Kidney epithelial cell (primary cell): ENCODE data around the gene HHAT. TPM values are rescaled to one million over a fixed set of nuclear protein-coding genes. Genes with fewer than 3 reads are reported as not detected.
A peak's percentile ranks its signal among the peaks of the same experiment; 100 is the strongest.

ENCODE experiments used
- DNase-seq: peaks from one replicate; pipeline ENCODE4 v3.0.0-alpha.2; 2010; ENCODE audit warnings: low read depth
- H3K27me3 ChIP-seq: 2 replicates; pipeline ENCODE4 v1.6.0; 2011; ENCODE audit warnings: low read length; ENCODE audit not compliant: control insufficient read depth, insufficient read depth
- H3K36me3 ChIP-seq: 2 replicates; pipeline ENCODE4 v1.5.1; 2011; ENCODE audit warnings: low read length; ENCODE audit not compliant: control insufficient read depth, insufficient read depth
- H3K4me3 ChIP-seq: 2 replicates; pipeline ENCODE4 v1.5.1; 2011; ENCODE audit warnings: low read depth, mild to moderate bottlenecking, control low read depth, low read length
- total RNA-seq: library from RNA; depleted of rRNA; stranded (reverse); fragments of >200 nt; gene quantifications from 2 replicates; pipeline ENCODE4 v1.2.3, GENCODE V29; 2015
- TF ChIP-seq, protein P1 (sequence below): IDR thresholded peaks from 2 replicates; pipeline ENCODE4 v1.5.1; 2011; ENCODE audit warnings: mild to moderate bottlenecking, moderate library complexity, low read length, control low read depth, inconsistent platforms; ENCODE audit not compliant: insufficient read depth, poor library complexity, severe bottlenecking

HHAT gene
- total RNA-seq, 1 donor from 2014 or later = 15.0 TPM

DNA sequence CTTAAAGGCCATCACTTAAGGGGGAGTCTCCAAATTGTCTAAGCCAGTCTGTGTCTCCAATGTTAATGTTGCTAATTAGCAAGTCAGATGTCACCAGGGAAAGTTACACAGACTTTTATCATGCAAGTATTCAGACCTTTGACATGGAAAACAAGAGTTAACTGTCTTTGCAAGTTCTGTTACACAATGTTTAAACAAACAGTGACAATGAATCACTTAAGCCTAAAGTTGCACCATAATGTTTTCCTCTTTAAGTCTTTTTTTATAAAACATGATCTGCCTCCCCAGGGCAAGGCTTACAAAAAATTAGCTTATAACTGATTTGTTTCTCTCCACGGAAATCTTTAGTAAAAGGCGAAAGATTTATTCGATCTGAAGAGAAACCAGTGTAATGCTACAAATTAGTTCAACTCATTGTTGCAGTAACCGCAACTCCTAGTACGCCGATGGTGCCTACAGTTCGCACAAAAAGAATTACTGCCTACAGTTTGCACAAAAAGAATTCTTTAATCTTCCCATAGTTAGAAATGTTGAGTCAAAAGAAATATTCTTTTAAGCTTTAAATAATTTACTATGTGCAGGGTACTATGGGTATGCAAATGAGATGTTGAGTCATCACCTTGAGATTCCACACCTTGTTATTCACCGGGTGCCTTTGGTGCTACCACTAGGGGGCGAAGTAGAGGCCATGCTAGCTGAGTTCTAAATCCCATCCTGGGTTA is 45.3 kb downstream of the HHAT start:
- Histone ChIP-seq H3K36me3 (no peaks in the 10 kb centered on the region), H3K27me3 (no peaks in the 10 kb centered on the region), H3K4me3 (no peak overlapping the region)
- TF ChIP-seq, protein P1, sequence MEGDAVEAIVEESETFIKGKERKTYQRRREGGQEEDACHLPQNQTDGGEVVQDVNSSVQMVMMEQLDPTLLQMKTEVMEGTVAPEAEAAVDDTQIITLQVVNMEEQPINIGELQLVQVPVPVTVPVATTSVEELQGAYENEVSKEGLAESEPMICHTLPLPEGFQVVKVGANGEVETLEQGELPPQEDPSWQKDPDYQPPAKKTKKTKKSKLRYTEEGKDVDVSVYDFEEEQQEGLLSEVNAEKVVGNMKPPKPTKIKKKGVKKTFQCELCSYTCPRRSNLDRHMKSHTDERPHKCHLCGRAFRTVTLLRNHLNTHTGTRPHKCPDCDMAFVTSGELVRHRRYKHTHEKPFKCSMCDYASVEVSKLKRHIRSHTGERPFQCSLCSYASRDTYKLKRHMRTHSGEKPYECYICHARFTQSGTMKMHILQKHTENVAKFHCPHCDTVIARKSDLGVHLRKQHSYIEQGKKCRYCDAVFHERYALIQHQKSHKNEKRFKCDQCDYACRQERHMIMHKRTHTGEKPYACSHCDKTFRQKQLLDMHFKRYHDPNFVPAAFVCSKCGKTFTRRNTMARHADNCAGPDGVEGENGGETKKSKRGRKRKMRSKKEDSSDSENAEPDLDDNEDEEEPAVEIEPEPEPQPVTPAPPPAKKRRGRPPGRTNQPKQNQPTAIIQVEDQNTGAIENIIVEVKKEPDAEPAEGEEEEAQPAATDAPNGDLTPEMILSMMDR = peak; percentile 97
- peak; percentile 99 for DNase-seq

DNA sequence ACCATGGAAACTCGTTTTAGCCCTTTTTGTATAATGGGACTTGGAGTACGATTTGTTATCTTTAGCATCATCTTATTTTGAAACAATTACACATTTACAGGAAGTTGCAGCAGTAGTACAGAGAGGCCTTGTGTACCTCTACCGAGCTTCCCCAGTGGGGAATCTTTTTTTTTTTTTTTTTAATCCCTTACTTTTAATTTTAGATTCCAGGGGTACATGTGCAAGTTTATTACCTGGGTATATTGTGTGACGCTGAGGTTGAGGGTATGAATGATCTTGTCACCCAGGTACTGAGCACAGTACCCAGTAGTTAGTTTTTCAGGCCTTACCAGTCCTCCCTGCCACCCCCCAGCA is 45.9 kb downstream of the HHAT start:
- TF ChIP-seq, protein P1 = no peak

DNA sequence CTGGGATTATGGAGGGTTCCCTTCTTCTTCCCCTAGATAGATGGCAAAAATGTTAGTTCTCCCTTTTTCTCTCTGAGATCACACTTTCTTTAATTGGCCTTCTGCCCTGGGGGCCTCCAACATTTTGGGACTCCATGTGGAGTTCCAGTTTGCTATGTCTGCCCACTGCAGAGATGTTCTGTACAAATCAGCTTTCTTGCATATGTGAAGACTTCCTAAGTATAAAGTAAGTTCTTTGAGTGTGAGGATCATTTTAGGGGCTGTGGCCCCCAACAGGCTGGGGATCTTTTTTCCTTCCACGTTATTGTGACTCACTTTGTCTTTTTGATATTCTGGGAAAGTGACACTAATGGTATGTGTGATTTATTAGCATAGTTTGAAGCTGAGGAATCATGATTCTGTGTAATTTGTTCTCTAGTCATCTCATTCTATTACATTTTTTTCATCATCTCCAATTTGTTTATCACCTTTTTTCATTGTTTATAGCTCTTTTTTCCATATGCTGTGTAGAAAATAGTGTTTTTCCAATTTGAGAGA is 48.2 kb downstream of the HHAT start:
- DNase-seq = no peak
- TF ChIP-seq, protein P1 = no peak
- Histone ChIP-seq H3K27me3 (no peaks in the 10 kb centered on the region), H3K4me3 (no peak overlapping the region), H3K36me3 (no peaks in the 10 kb centered on the region)

More for the DNA sequence above, 45.9 kb downstream of the HHAT start:
- H3K4me3 ChIP-seq = no peak overlapping the region
- H3K36me3 ChIP-seq = no peaks in the 10 kb centered on the region
- DNase-seq = no peak
- no peaks in the 10 kb centered on the region for H3K27me3 ChIP-seq

DNA sequence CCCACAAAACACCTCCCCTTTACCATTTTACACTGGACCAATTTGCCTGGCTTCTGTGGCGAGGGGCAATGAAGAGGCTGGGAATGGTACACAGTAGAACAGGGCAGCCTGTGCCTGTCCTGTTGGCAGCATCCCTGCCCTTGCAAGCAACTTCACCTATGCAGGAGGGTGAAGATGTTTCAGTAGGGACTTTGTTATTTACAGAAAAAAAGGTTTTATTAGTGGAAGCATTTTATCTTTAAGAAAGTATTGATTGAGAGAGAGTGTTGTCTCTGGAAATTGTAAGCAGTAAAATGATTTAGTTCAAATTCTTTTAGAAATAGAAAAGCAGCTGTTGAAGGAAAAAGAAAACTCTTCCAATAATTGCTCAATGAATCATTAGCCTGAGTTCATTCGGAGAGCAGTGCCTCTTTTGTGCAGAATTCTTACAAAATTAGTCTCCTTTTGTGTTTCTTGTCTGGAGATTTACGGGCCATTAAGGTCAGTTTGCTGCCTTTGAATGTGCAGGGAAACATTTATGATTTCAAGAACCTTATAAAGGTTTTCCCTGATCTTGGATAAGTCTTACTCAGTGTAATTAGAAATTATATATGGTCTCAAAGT is 49.1 kb downstream of the HHAT start:
- H3K36me3 ChIP-seq = no peaks in the 10 kb centered on the region
- no peak overlapping the region for H3K4me3 ChIP-seq
- no peaks in the 10 kb centered on the region for H3K27me3 ChIP-seq
- DNase-seq = no peak
- TF ChIP-seq, protein P1 = no peak

GRCh38 chr1:210378736-210379135 is 50.0 kb downstream of the HHAT start:
- DNase-seq = no peak
- H3K36me3 ChIP-seq = no peaks in the 10 kb centered on the region
- TF ChIP-seq, protein P1 = no peak
- no peaks in the 10 kb centered on the region for H3K27me3 ChIP-seq
- no peak overlapping the region for H3K4me3 ChIP-seq
